IMR-90 (cell line): ENCODE data around the gene GRN. TPM values are rescaled to one million over a fixed set of nuclear protein-coding genes. Genes with fewer than 3 reads are reported as not detected.

Experiments
- ATAC-seq: fragments of 200-7000 bp; cut with Tn5 transposase; 2 replicates; pipeline ENCODE4 v1.9.1; 2020; ENCODE audit warnings: low read depth, mild to moderate bottlenecking, moderate library complexity
- BruUV-seq: library from RNA; stranded (reverse); fragments of 400-500 nt; replicated peaks from 2 replicates; lab custom pipeline; 2021; lab: Mats Ljungman, UMichigan
- CTCF ChIA-PET: fragments of 300-600 bp; formaldehyde crosslinking; extraction: SDS; loops from one replicate; lab custom pipeline; 2021; ENCODE audit warnings: antibody characterized with exemption; lab: Yijun Ruan, JAX
- POLR2A ChIA-PET: fragments of 300-600 bp; sonication (Branson Sonifier 250); formaldehyde crosslinking; loops from one replicate; lab custom pipeline; 2022; ENCODE audit warnings: antibody characterized with exemption; ENCODE audit not compliant: unreplicated experiment; lab: Charles Lee
- DNase-seq: peaks from one replicate; pipeline ENCODE4 v3.0.0; 2013
- H2AFZ ChIP-seq: replicated peaks from 2 replicates; pipeline ENCODE3; 2013; ENCODE audit warnings: low read length, mild to moderate bottlenecking; ENCODE audit not compliant: poor library complexity
- H2AK5ac ChIP-seq: 2 replicates; pipeline ENCODE4 v1.6.1; 2013; ENCODE audit warnings: low read depth, low read length, inconsistent platforms
- H2AK9ac ChIP-seq: replicated peaks from 2 replicates; pipeline ENCODE3; 2013; ENCODE audit warnings: mild to moderate bottlenecking, low read depth, low read length, moderate library complexity; ENCODE audit not compliant: poor library complexity
- H2BK120ac ChIP-seq: 2 replicates; pipeline ENCODE4 v1.6.1; 2013; ENCODE audit warnings: low read depth, low read length, inconsistent platforms
- H2BK15ac ChIP-seq: 3 replicates; pipeline ENCODE4 v1.6.1; 2013; ENCODE audit warnings: low read depth, low read length, inconsistent platforms
- H2BK20ac ChIP-seq: 2 replicates; pipeline ENCODE4 v1.6.1; 2013; ENCODE audit warnings: low read depth, mild to moderate bottlenecking, inconsistent platforms, low read length, moderate library complexity
- H2BK5ac ChIP-seq: 2 replicates; pipeline ENCODE4 v1.6.1; 2013; ENCODE audit warnings: mild to moderate bottlenecking, low read depth, low read length, inconsistent platforms; ENCODE audit not compliant: poor library complexity, severe bottlenecking
- H3K14ac ChIP-seq: replicated peaks from 2 replicates; pipeline ENCODE4 v1.6.1; 2013; ENCODE audit warnings: low read depth, low read length, inconsistent platforms
- H3K18ac ChIP-seq: 2 replicates; pipeline ENCODE4 v1.6.1; 2013; ENCODE audit warnings: low read depth, low read length, control low read depth
- H3K23ac ChIP-seq: 2 replicates; pipeline ENCODE4 v1.6.1; 2013; ENCODE audit warnings: low read depth, low read length, inconsistent platforms
- H3K27ac ChIP-seq: 2 replicates; pipeline ENCODE4 v1.5.1; 2013; ENCODE audit warnings: mild to moderate bottlenecking, control low read depth, low read length; ENCODE audit not compliant: insufficient read depth
- H3K27me3 ChIP-seq: 2 replicates; pipeline ENCODE4 v1.6.1; 2013; ENCODE audit warnings: low read length; ENCODE audit not compliant: control insufficient read depth, insufficient read depth
- H3K36me3 ChIP-seq: 2 replicates; pipeline ENCODE4 v1.6.1; 2013; ENCODE audit warnings: low read length, mixed read lengths; ENCODE audit not compliant: control insufficient read depth, insufficient read depth
- H3K4ac ChIP-seq: 2 replicates; pipeline ENCODE4 v1.6.1; 2013; ENCODE audit warnings: low read depth, low read length, inconsistent platforms
- H3K4me1 ChIP-seq: 2 replicates; pipeline ENCODE4 v1.6.1; 2013; ENCODE audit warnings: low read length, mixed read lengths; ENCODE audit not compliant: control insufficient read depth, insufficient read depth
- H3K4me2 ChIP-seq: 2 replicates; pipeline ENCODE4 v1.6.1; 2013; ENCODE audit warnings: low read depth, mild to moderate bottlenecking, control low read depth, low read length, moderate library complexity
- H3K4me3 ChIP-seq: 2 replicates; pipeline ENCODE4 v1.5.1; 2013; ENCODE audit warnings: low read depth, mild to moderate bottlenecking, control low read depth, low read length, moderate library complexity; ENCODE audit not compliant: insufficient read depth
- H3K56ac ChIP-seq: 2 replicates; pipeline ENCODE4 v1.6.1; 2013; ENCODE audit warnings: low read length, inconsistent platforms; ENCODE audit not compliant: insufficient read depth; ENCODE audit errors: extremely low read depth
- H3K79me1 ChIP-seq, 2 experiments: 2 replicates each; pipeline ENCODE4 v1.6.1; 2013; ENCODE audit warnings: low read length in 2 of 2, inconsistent platforms in 1 of 2, low read depth in 1 of 2
- H3K9ac ChIP-seq: 2 replicates; pipeline ENCODE4 v1.6.1; 2013; ENCODE audit warnings: low read depth, low read length, control low read depth
- H3K9me1 ChIP-seq: 2 replicates; pipeline ENCODE4 v1.6.1; 2013; ENCODE audit warnings: low read length, inconsistent platforms; ENCODE audit not compliant: insufficient read depth
- H3K9me3 ChIP-seq: 2 replicates; pipeline ENCODE4 v1.6.1; 2013; ENCODE audit warnings: low read length; ENCODE audit not compliant: control insufficient read depth, insufficient read depth
- H4K20me1 ChIP-seq: 2 replicates; pipeline ENCODE4 v1.6.1; 2013; ENCODE audit warnings: low read length, inconsistent platforms; ENCODE audit not compliant: insufficient read depth
- H4K5ac ChIP-seq: 2 replicates; pipeline ENCODE4 v1.6.1; 2013; ENCODE audit warnings: mild to moderate bottlenecking, low read depth, low read length, control low read depth
- H4K8ac ChIP-seq, 2 experiments: 2 replicates each; pipeline ENCODE4 v1.6.1; 2013; ENCODE audit warnings: low read depth in 2 of 2, low read length in 2 of 2, control low read depth in 1 of 2, inconsistent platforms in 1 of 2
- H4K91ac ChIP-seq: 2 replicates; pipeline ENCODE4 v1.6.1; 2013; ENCODE audit warnings: low read depth, low read length, inconsistent platforms; ENCODE audit not compliant: insufficient read depth
- BHLHE40 ChIP-seq: fragments of 150-350 bp; IDR thresholded peaks from 2 replicates; pipeline ENCODE4 v1.6.1; 2016; ENCODE audit warnings: mild to moderate bottlenecking, low read depth, low read length
- CHD1 ChIP-seq: IDR thresholded peaks from 2 replicates; pipeline ENCODE4 v1.6.1; 2012; ENCODE audit warnings: low read depth, low read length, improper control_type of control experiment
- FOS ChIP-seq: fragments of 150-350 bp; IDR thresholded peaks from 2 replicates; pipeline ENCODE4 v1.6.1; 2016; ENCODE audit warnings: low read depth, low read length
- MAFK ChIP-seq: IDR thresholded peaks from 2 replicates; pipeline ENCODE4 v1.6.1; 2012; ENCODE audit warnings: low read depth, low read length, improper control_type of control experiment
- MXI1 ChIP-seq: IDR thresholded peaks from 2 replicates; pipeline ENCODE4 v1.6.1; 2012; ENCODE audit warnings: low read depth, mild to moderate bottlenecking, low read length, moderate library complexity, borderline replicate concordance
- NFE2L2 ChIP-seq: fragments of 150-350 bp; IDR thresholded peaks from 2 replicates; pipeline ENCODE4 v1.6.1; 2016; ENCODE audit warnings: low read depth, mild to moderate bottlenecking, low read length
- POLR2A ChIP-seq: IDR thresholded peaks from 2 replicates; pipeline ENCODE4 v1.6.1; 2012; ENCODE audit warnings: mild to moderate bottlenecking, low read depth, low read length
- RCOR1 ChIP-seq: IDR thresholded peaks from 2 replicates; pipeline ENCODE4 v1.6.1; 2012; ENCODE audit warnings: mild to moderate bottlenecking, low read length, improper control_type of control experiment; ENCODE audit not compliant: insufficient replicate concordance
- USF2 ChIP-seq: fragments of 150-350 bp; IDR thresholded peaks from 2 replicates; pipeline ENCODE4 v1.6.1; 2017; ENCODE audit warnings: mild to moderate bottlenecking, antibody characterized with exemption, low read length, low read depth
- WGBS, 2 experiments: methylation state at CpG; one replicate each; pipeline versions ENCODE4 v1.1.5 to v1.1.7; 2013; ENCODE audit warnings: missing lambda C conversion rate in 2 of 2; ENCODE audit not compliant: insufficient read length in 1 of 2; ENCODE audit errors: extremely low coverage in 2 of 2; 5-methylcytosine and 5-hydroxymethylcytosine counted together
- dilution Hi-C: fragments of 300-500 bp; cut with HindIII; formaldehyde crosslinking; loops from one replicate; pipeline ENCODE4 v1.14.3; 2018; ENCODE audit warnings: low sequenced_read_pairs; ENCODE audit not compliant: unreplicated experiment
- in situ Hi-C: fragments of 300-500 bp; cut with MboI; formaldehyde crosslinking; loops from 3 replicates; pipeline ENCODE4 v1.14.3; 2019; ENCODE audit warnings: low sequenced_read_pairs, inconsistent platforms, mixed read lengths
- intact Hi-C: fragments of 100-400 bp; cut with micrococcal nuclease; formaldehyde crosslinking; loops from 2 replicates; pipeline ENCODE4 v1.10.0; 2022
- polyA plus RNA-seq, 3 experiments: library from polyadenylated mRNA; depleted of rRNA; stranded (reverse); fragments of >200 nt; gene quantifications; 2 replicates each; pipeline ENCODE4 v1.2.3, GENCODE V29; 2012; ENCODE audit warnings: low replicate concordance in 1 of 3
- total RNA-seq: library from RNA; depleted of rRNA; stranded (reverse); fragments of >200 nt; gene quantifications from 2 replicates; pipeline ENCODE4 v1.2.3, GENCODE V29; 2012
- TF ChIP-seq, protein P1 (sequence below): conservative IDR thresholded peaks from 2 replicates; pipeline ENCODE4 v1.5.1; 2012; ENCODE audit warnings: mild to moderate bottlenecking, low read depth, low read length, improper control_type of control experiment

GRN gene
- total and polyA plus RNA-seq, 2 of the 4 experiments (the other 2 are of a cell fraction) = 38.9 to 494 TPM

DNA sequence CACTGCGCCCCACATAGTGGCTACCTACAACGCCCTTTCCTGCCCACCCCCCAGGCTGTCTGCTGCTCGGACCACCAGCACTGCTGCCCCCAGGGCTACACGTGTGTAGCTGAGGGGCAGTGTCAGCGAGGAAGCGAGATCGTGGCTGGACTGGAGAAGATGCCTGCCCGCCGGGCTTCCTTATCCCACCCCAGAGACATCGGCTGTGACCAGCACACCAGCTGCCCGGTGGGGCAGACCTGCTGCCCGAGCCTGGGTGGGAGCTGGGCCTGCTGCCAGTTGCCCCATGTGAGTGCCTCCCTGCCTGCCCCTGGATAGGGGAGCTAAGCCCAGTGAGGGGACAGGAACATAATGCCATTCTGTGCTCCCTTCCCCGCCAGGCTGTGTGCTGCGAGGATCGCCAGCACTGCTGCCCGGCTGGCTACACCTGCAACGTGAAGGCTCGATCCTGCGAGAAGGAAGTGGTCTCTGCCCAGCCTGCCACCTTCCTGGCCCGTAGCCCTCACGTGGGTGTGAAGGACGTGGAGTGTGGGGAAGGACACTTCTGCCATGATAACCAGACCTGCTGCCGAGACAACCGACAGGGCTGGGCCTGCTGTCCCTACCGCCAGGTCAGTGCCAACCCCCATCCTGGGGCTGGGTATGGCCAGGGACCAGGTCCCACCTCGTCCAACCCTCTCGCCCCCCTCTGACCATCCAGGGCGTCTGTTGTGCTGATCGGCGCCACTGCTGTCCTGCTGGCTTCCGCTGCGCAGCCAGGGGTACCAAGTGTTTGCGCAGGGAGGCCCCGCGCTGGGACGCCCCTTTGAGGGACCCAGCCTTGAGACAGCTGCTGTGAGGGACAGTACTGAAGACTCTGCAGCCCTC is 7.1 kb downstream of the GRN start:
- Histone ChIP-seq H3K9me3 (no peaks in the 10 kb centered on the region), H3K27me3 (no peaks in the 10 kb centered on the region), H2AK5ac (no peak overlapping the region), H3K23ac (no peak overlapping the region), H3K18ac (no peak overlapping the region), H3K56ac (no peak overlapping the region), H3K9me1 (no peaks in the 10 kb centered on the region), H4K5ac (no peak overlapping the region), H3K14ac (no peak overlapping the region), H3K4me1 (no peaks in the 10 kb centered on the region), H3K4ac (no peak overlapping the region), H4K91ac (no peak overlapping the region), H3K36me3 (peaks cover 43% of the 10 kb centered on the region), H3K79me1 (peaks cover 0 to 13% of the 10 kb centered on the region in 2 experiments; a peak in 1 of 4 replicates), H2BK20ac (no peak overlapping the region), H3K4me2 (no peak overlapping the region), H3K27ac (no peak overlapping the region), H4K8ac (no peak overlapping the region), H2AFZ (no peak overlapping the region), H2AK9ac (no peak overlapping the region), H2BK120ac (no peak overlapping the region), H4K20me1 (peaks cover 16% of the 10 kb centered on the region; the same call in 1 of the 2 replicates), H2BK5ac (no peak overlapping the region), H2BK15ac (no peak overlapping the region), H3K4me3 (no peak overlapping the region), H3K9ac (no peak overlapping the region)
- WGBS, 2 experiments = 91% methylated on average over 16 of the region's 36 CpGs; no CpG with 5 or more reads in 1 of the 2 experiments
- DNase-seq (no peak), ATAC-seq (no peak)
- CTCF ChIA-PET = no interaction called here
- BruUV-seq = TSS peak; percentile 93
- in situ Hi-C loops (no loop called here), dilution Hi-C loops (no loop called here), intact Hi-C loops (no loop called here)
- TF ChIP-seq POLR2A = no peak
- TF ChIP-seq MXI1 = no peak
- no peak for TF ChIP-seq FOS
- no peak for TF ChIP-seq RCOR1
- no peak for TF ChIP-seq USF2
- TF ChIP-seq, protein P1, sequence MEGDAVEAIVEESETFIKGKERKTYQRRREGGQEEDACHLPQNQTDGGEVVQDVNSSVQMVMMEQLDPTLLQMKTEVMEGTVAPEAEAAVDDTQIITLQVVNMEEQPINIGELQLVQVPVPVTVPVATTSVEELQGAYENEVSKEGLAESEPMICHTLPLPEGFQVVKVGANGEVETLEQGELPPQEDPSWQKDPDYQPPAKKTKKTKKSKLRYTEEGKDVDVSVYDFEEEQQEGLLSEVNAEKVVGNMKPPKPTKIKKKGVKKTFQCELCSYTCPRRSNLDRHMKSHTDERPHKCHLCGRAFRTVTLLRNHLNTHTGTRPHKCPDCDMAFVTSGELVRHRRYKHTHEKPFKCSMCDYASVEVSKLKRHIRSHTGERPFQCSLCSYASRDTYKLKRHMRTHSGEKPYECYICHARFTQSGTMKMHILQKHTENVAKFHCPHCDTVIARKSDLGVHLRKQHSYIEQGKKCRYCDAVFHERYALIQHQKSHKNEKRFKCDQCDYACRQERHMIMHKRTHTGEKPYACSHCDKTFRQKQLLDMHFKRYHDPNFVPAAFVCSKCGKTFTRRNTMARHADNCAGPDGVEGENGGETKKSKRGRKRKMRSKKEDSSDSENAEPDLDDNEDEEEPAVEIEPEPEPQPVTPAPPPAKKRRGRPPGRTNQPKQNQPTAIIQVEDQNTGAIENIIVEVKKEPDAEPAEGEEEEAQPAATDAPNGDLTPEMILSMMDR = no peak
- TF ChIP-seq CHD1 = no peak
- TF ChIP-seq NFE2L2 = no peak
- TF ChIP-seq MAFK = no peak
- no peak for TF ChIP-seq BHLHE40
- POLR2A ChIA-PET = no interaction called here
